Cerebellar cortex (tissue), 1 donor: ENCODE data around the gene HSD17B10.
"Not testable (repeated sequence)": the region's sequence is repeated elsewhere in the genome, so short reads cannot be mapped to it uniquely, and the experiment has no call there.

ENCODE experiments used
- DNase-seq: peaks from one replicate; pipeline ENCODE4 v3.0.0-alpha.2; 2015; ENCODE audit warnings: low spot score

The HSD17B10 gene

GRCh38 chrX:53433651-53434639 lies at the start of gene HSD17B10:
Gene HSD17B10 (minus strand): TSS chrX:53434370. CDS start chrX:53434345, 25 bp downstream.
- DNase-seq, result peak; percentile 86

- DNase-seq, result peak; percentile 5
Observed at GRCh38 chrX:53483416-53483815, 49.2 kb upstream of the HSD17B10 start.

GRCh38 chrX:53481816-53482465 lies 47.8 kb upstream of the HSD17B10 start:
- DNase-seq, result peak; percentile 80

GRCh38 chrX:53481093-53481492 lies 46.9 kb upstream of the HSD17B10 start:
- no peak for DNase-seq

- no peak for DNase-seq
Observed at GRCh38 chrX:53479301-53479700, 45.1 kb upstream of the HSD17B10 start.

- DNase-seq, result no peak
Observed at GRCh38 chrX:53476371-53476770, 42.2 kb upstream of the HSD17B10 start.

GRCh38 chrX:53474707-53475106 lies 40.5 kb upstream of the HSD17B10 start:
- no peak for DNase-seq

- DNase-seq, result no peak
Observed at GRCh38 chrX:53471346-53471745, 37.2 kb upstream of the HSD17B10 start.

- DNase-seq, result not testable (repeated sequence)
Observed at GRCh38 chrX:53468659-53469058, 34.5 kb upstream of the HSD17B10 start.

GRCh38 chrX:53458082-53458481 lies 23.9 kb upstream of the HSD17B10 start:
- DNase-seq, result no peak

GRCh38 chrX:53456254-53456653 lies 22.1 kb upstream of the HSD17B10 start:
- no peak for DNase-seq

GRCh38 chrX:53452812-53453211 lies 18.6 kb upstream of the HSD17B10 start:
- no peak for DNase-seq

- DNase-seq, result no peak
Observed at GRCh38 chrX:53449632-53450031, 15.5 kb upstream of the HSD17B10 start.

GRCh38 chrX:53447441-53447840 lies 13.3 kb upstream of the HSD17B10 start:
- no peak for DNase-seq

GRCh38 chrX:53445977-53446376 lies 11.8 kb upstream of the HSD17B10 start:
- DNase-seq, result peak; percentile 45

- no peak for DNase-seq
Observed at GRCh38 chrX:53442322-53442631, 8.1 kb upstream of the HSD17B10 start.

GRCh38 chrX:53441531-53442321 lies 7.6 kb upstream of the HSD17B10 start:
- peak; percentile 80 for DNase-seq

GRCh38 chrX:53440621-53441517 lies 6.7 kb upstream of the HSD17B10 start:
- peak; percentile 70 for DNase-seq

GRCh38 chrX:53440101-53440500 lies 5.9 kb upstream of the HSD17B10 start:
- DNase-seq, result peak; percentile 53

GRCh38 chrX:53438832-53439230 lies 4.7 kb upstream of the HSD17B10 start:
- no peak for DNase-seq

- no peak for DNase-seq
Observed at GRCh38 chrX:53438174-53438831, 4.1 kb upstream of the HSD17B10 start.
